HepG2 (cell line): ENCODE results near the gene CHRM5. TPM values are rescaled to one million over a fixed set of nuclear protein-coding genes. Genes with fewer than 3 reads are reported as not detected.
"Not testable (repeated sequence)": the region's sequence is repeated elsewhere in the genome, so short reads cannot be mapped to it uniquely, and the experiment has no call there.

Source experiments
- ATAC-seq: fragments of 200-7000 bp; cut with Tn5 transposase; 3 replicates; pipeline ENCODE4 v1.9.1; 2020; ENCODE audit warnings: mild to moderate bottlenecking, moderate library complexity
- BruUV-seq: library from RNA; stranded (reverse); fragments of 400-500 nt; replicated peaks from 2 replicates; lab custom pipeline; 2021; lab: Mats Ljungman, UMichigan
- CTCF ChIA-PET: fragments of 300-600 bp; formaldehyde crosslinking; extraction: SDS; loops from one replicate; lab custom pipeline; 2021; ENCODE audit warnings: low total read pairs, inconsistent platforms, low intra/inter-chr PET ratio; lab: Yijun Ruan, JAX
- POLR2A ChIA-PET: fragments of 350-600 bp; sonication (Branson Sonifier 250); formaldehyde crosslinking; loops from one replicate; lab custom pipeline; 2020; ENCODE audit warnings: antibody characterized with exemption, inconsistent platforms; lab: Yijun Ruan, JAX
- DNase-seq: peaks from one replicate; pipeline ENCODE4 v3.0.0-alpha.2; 2015; ENCODE audit warnings: low spot score
- FAIRE-seq: peaks from 3 replicates; lab custom pipeline; 2011; peaks lifted over from hg19 to GRCh38; lab: Jason Lieb, UNC
- H2AFZ ChIP-seq: one replicate; pipeline ENCODE4 v1.6.1; 2011; ENCODE audit warnings: low read length, inconsistent platforms
- H3K27ac ChIP-seq: fragments of 300-600 bp; 3 replicates; pipeline ENCODE4 v1.8.0; 2011; ENCODE audit warnings: mixed run types, mild to moderate bottlenecking, mixed read lengths, low read length, inconsistent platforms; ENCODE audit not compliant: insufficient read depth; ENCODE audit errors: extremely low read length
- H3K27me3 ChIP-seq, 2 experiments: fragments of 200-600 bp in 1 of 2; 2 replicates in 1 of 2; 3 replicates in 1 of 2; pipeline versions ENCODE4 v1.6.0 to v1.8.0; 2011; ENCODE audit warnings: low read length in 2 of 2, mild to moderate bottlenecking in 2 of 2, moderate library complexity in 2 of 2, inconsistent platforms in 1 of 2; ENCODE audit not compliant: insufficient read depth in 2 of 2, control insufficient read depth in 1 of 2
- H3K36me3 ChIP-seq, 2 experiments: fragments of 200-600 bp in 1 of 2; replicated peaks in 1 of 2; 2 replicates in 1 of 2; 3 replicates in 1 of 2; pipeline versions ENCODE4 v1.5.1 to v1.8.0; 2011; ENCODE audit warnings: low read length in 2 of 2, inconsistent platforms in 1 of 2; ENCODE audit not compliant: insufficient read depth in 2 of 2, control insufficient read depth in 1 of 2
- H3K4me1 ChIP-seq: 2 replicates; pipeline ENCODE4 v1.5.1; 2012; ENCODE audit warnings: low read length, inconsistent platforms; ENCODE audit not compliant: insufficient read depth
- H3K4me2 ChIP-seq: 2 replicates; pipeline ENCODE4 v1.6.0; 2011; ENCODE audit warnings: low read depth, low read length, inconsistent platforms
- H3K4me3 ChIP-seq, 3 experiments: fragments of 200-600 bp in 1 of 3; sonication (generic), shearing (Covaris generic) in 1 of 3; replicated peaks in 1 of 3; 2 replicates each; pipeline ENCODE4 v1.5.1; 2011 to 2016; ENCODE audit warnings: low read length in 3 of 3, inconsistent platforms in 2 of 3, low read depth in 2 of 3, mild to moderate bottlenecking in 2 of 3, control low read depth in 1 of 3, mixed read lengths in 1 of 3; ENCODE audit not compliant: insufficient read depth in 1 of 3
- H3K79me2 ChIP-seq: one replicate; pipeline ENCODE4 v1.6.1; 2011; ENCODE audit warnings: low read length, inconsistent platforms; ENCODE audit not compliant: insufficient read depth
- H3K9ac ChIP-seq: 2 replicates; pipeline ENCODE4 v1.6.0; 2011; ENCODE audit warnings: mild to moderate bottlenecking, low read depth, low read length, inconsistent platforms; ENCODE audit not compliant: insufficient read depth
- H3K9me3 ChIP-seq: 2 replicates; pipeline ENCODE4 v1.5.1; 2012; ENCODE audit warnings: mild to moderate bottlenecking, low read length
- H4K20me1 ChIP-seq: 2 replicates; pipeline ENCODE4 v1.6.0; 2011; ENCODE audit warnings: inconsistent platforms, mild to moderate bottlenecking, low read length, moderate library complexity; ENCODE audit not compliant: insufficient read depth
- CEBPB ChIP-seq: IDR thresholded peaks from 2 replicates; pipeline ENCODE4 v1.6.1; 2011; ENCODE audit warnings: low read depth, low read length, improper control_type of control experiment, borderline replicate concordance
- MAFF ChIP-seq: IDR thresholded peaks from 2 replicates; pipeline ENCODE4 v1.6.1; 2011; ENCODE audit warnings: low read depth, low read length, improper control_type of control experiment
- MAFK ChIP-seq, 2 experiments: IDR thresholded peaks in 1 of 2; conservative IDR thresholded peaks in 1 of 2; 2 replicates each; pipeline ENCODE4 v1.6.1; 2011; ENCODE audit warnings: improper control_type of control experiment in 2 of 2, low read length in 2 of 2
- MATR3 ChIP-seq: sonication (generic); formaldehyde crosslinking; IDR thresholded peaks from 2 replicates; pipeline ENCODE4 v1.4.0; 2020; ENCODE audit warnings: missing genetic modification reagents
- NCOA1 ChIP-seq: sonication (generic); formaldehyde crosslinking; IDR thresholded peaks from 2 replicates; pipeline ENCODE4 v1.9.0; 2021; ENCODE audit warnings: missing genetic modification reagents
- NFYB ChIP-seq: sonication (generic); formaldehyde crosslinking; IDR thresholded peaks from 2 replicates; pipeline ENCODE4 v1.4.0; 2020; ENCODE audit warnings: missing genetic modification reagents
- ZNF496 ChIP-seq: sonication (generic); formaldehyde crosslinking; IDR thresholded peaks from 2 replicates; pipeline ENCODE4 v1.8.1; 2023; ENCODE audit warnings: mild to moderate bottlenecking, moderate library complexity, missing genetic modification reagents; ENCODE audit not compliant: insufficient replicate concordance
- WGBS: methylation state at CpG from one replicate; pipeline ENCODE4 v1.1.6; 2017; ENCODE audit warnings: low lambda C conversion rate; 5-methylcytosine and 5-hydroxymethylcytosine counted together
- in situ Hi-C: cut with HindIII; loops from 2 replicates; pipeline ENCODE4 v1.10.0; 2017; ENCODE audit warnings: low pct_unique_long_range_greater_than_20kb; ENCODE audit not compliant: extremely low pct_ligation_motif_present
- intact Hi-C: fragments of 100-400 bp; cut with micrococcal nuclease; formaldehyde crosslinking; loops from one replicate; pipeline ENCODE4 v1.10.0; 2022; ENCODE audit not compliant: unreplicated experiment
- polyA plus RNA-seq, 8 experiments: library from polyadenylated mRNA; depleted of rRNA in 3 of 8; stranded (reverse) in 7 of 8; unstranded in 1 of 8; fragments of >200 nt; fragmentation: Illumina TruSeq in 4 of 8; extraction: Trizol in 4 of 8; gene quantifications; 2 replicates each; pipeline versions ENCODE4 v1.2.1 to v1.2.3, GENCODE V29; 2011 to 2016; ENCODE audit warnings: low read depth in 4 of 8, missing spikeins in 1 of 8, mixed read lengths in 1 of 8; ENCODE audit not compliant: insufficient read depth in 1 of 8
- total RNA-seq, 5 experiments: library from RNA; depleted of rRNA; stranded (reverse); fragments of >200 nt; fragmentation: Illumina TruSeq; extraction: Trizol; gene quantifications; 2 replicates each; pipeline ENCODE4 v1.2.3, GENCODE V29; 2016; ENCODE audit warnings: low read depth in 1 of 5

The CHRM5 gene
- total and polyA plus RNA-seq, 2 of the 13 experiments (the other 11 are each of a cell fraction or from before 2014, with no cell fraction given), result not detected

DNA sequence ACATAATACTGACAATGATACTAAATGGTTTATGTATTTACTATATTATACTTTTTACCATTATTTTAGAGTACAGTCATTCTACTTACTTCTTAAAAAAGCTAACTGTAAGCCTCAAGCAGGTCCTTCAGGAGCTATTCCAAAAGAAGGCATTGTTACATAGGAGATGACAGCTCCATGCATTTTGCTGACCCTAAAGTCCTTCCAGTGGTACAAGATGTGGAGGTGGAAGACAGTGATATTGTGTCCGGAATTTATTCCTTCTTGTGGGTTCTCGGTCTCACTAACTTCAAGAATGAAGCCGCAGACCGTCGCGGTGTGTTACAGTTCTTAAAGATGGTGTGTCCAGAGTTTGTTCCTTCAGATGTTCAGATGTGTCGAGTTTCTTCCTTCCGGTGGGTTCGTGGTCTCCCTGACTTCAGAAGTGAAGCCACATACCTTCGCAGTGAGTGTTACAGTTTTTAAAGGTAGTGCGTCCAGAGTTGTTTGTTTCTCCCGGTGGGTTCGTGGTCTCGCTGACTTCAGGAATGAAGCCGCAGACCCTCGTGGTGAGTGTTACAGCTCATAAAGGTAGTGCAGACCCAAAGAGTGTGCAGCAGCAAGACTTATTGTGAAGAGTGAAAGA, 49.8 kb downstream of the CHRM5 start (continued):
- no peak for TF ChIP-seq NFYB (CRISPR knock-in tag)
- TF ChIP-seq MATR3, result no peak
- TF ChIP-seq ZNF496 (CRISPR knock-in tag), result no peak

DNA sequence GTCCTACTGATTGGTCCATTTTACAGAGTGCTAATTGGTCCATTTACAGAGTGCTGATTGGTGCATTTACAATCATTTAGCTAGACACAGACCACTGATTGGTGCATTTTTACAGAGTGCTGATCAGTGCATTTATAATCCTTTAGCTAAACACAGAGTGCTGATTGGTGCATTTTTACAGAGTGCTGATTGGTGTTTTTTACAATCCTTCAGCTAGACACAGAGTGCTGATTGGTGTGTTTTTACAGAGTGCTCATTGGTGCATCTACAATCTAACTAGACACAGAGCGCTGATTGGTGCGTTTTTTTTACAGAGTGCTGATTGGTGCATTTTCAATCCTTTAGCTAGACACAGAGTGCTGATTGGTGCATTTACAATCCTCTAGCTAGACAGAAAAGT, 50.4 kb downstream of the CHRM5 start:
- intact Hi-C loops, in situ Hi-C loops, H3K9ac ChIP-seq, FAIRE-seq, H4K20me1 ChIP-seq, H3K4me2 ChIP-seq, H3K79me2 ChIP-seq, H3K4me3 ChIP-seq, DNase-seq, H3K9me3 ChIP-seq, H3K27ac ChIP-seq, BruUV-seq, H3K36me3 ChIP-seq, H3K27me3 ChIP-seq, ATAC-seq, H3K4me1 ChIP-seq, POLR2A ChIA-PET, CTCF ChIA-PET, H2AFZ ChIP-seq: not testable (repeated sequence)
- peak; percentile 55; the same call in 1 of the 2 replicates for TF ChIP-seq MAFF
- TF ChIP-seq MAFK (conservative IDR thresholded peaks at IDR 0.05 in 1 of 2, IDR thresholded peaks at IDR 0.05 in 1 of 2; ENCODE audit: low read length in 2 of 2), result peak in 1 of 2 experiments; percentile 57; a peak in 2 of 4 replicates
- 100% methylated on average over 2 of the region's 2 CpGs for WGBS

DNA sequence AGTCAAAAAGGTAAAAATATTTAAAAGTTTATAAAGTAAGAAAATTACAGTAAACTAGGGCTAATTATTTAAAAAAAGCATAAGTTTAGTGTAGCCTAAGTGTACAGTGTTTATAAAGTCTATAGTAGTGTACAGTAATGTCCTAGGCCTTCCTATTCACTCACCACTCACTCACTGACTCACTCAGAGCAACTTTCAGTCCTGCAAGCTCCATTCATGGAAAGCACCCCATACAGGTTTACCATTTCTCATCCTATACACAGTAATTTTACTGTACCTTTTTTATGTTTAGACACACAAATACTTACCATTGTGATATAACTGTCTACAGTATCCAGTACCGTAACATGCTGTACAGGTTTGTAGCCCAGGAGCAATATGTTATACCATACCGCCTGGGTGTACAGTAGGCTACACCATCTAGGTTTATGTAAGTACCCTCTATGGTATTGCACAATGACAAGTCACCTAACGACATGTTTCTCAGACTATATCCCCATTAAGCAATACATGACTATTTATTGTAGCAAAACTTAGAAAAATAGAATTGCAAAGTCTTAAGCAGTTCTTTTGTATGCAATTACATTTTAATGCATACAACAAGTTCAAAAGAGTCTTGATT, 51.2 kb downstream of the CHRM5 start:
- no peak for DNase-seq
- intact Hi-C loops, result no loop called here
- Histone ChIP-seq H3K4me3 (no peak overlapping the region), H3K27me3 (no peaks in the 10 kb centered on the region), H3K27ac (no peak overlapping the region), H3K4me2 (no peak overlapping the region), H3K9me3 (no peaks in the 10 kb centered on the region), H4K20me1 (no peaks in the 10 kb centered on the region), H2AFZ (no peak overlapping the region), H3K36me3 (no peaks in the 10 kb centered on the region), H3K4me1 (peaks cover 12% of the 10 kb centered on the region), H3K79me2 (no peaks in the 10 kb centered on the region), H3K9ac (no peak overlapping the region)
- no peak for FAIRE-seq
- POLR2A ChIA-PET, result no interaction called here
- BruUV-seq, result no TSS peak
- CTCF ChIA-PET, result no interaction called here
- WGBS, result 89% methylated on average over 3 of the region's 3 CpGs
- in situ Hi-C loops, result no loop called here
- TF ChIP-seq CEBPB, result peak; percentile 71
- no peak for TF ChIP-seq NCOA1 (CRISPR knock-in tag)
- ATAC-seq, result no peak
